ENCODE data around the gene MTARC2.
"Not testable (repeated sequence)": the region's sequence is repeated elsewhere in the genome, so short reads cannot be mapped to it uniquely, and the experiment has no call there.

The MTARC2 gene

GRCh38 chr1:220732621-220733020 is 15.5 kb upstream of the MTARC2 start:
- DNase-seq (ENCODE audit: low spot score), result no peak

- DNase-seq (ENCODE audit: low spot score), result peak; percentile 88
These were observed 15.0 kb upstream of the MTARC2 start for GRCh38 chr1:220733086-220733601.

- no peak for DNase-seq (ENCODE audit: low spot score)
These were observed 13.4 kb upstream of the MTARC2 start for GRCh38 chr1:220734571-220735326.

- DNase-seq (ENCODE audit: low spot score), result not testable (repeated sequence)
These were observed 11.8 kb upstream of the MTARC2 start for GRCh38 chr1:220736283-220736682.

- no peak for DNase-seq (ENCODE audit: low spot score)
These were observed 6.8 kb upstream of the MTARC2 start for GRCh38 chr1:220741349-220741748.

- DNase-seq (ENCODE audit: low spot score), result no peak
These were observed 6.3 kb upstream of the MTARC2 start for GRCh38 chr1:220741825-220742224.

- DNase-seq (ENCODE audit: low spot score), result no peak
These were observed 5.6 kb upstream of the MTARC2 start for GRCh38 chr1:220742520-220742919.

- DNase-seq (ENCODE audit: low spot score), result no peak
These were observed 1.3 kb upstream of the MTARC2 start for GRCh38 chr1:220746851-220747250.

- no peak for DNase-seq (ENCODE audit: low spot score)
These were observed 559 bp upstream of the MTARC2 start for GRCh38 chr1:220747437-220748088.

GRCh38 chr1:220748936-220749335 is 814 bp downstream of the MTARC2 start:
- DNase-seq (ENCODE audit: low spot score), result no peak

GRCh38 chr1:220750131-220750515 is 2.0 kb downstream of the MTARC2 start:
- no peak for DNase-seq (ENCODE audit: low spot score)

- no peak for DNase-seq (ENCODE audit: low spot score)
These were observed 3.0 kb downstream of the MTARC2 start for GRCh38 chr1:220751111-220751510.

GRCh38 chr1:220754212-220754917 is 6.2 kb downstream of the MTARC2 start:
- no peak for DNase-seq (ENCODE audit: low spot score)

- no peak for DNase-seq (ENCODE audit: low spot score)
These were observed 6.8 kb downstream of the MTARC2 start for GRCh38 chr1:220754918-220755295.

GRCh38 chr1:220755309-220755708 is 7.2 kb downstream of the MTARC2 start:
- no peak for DNase-seq (ENCODE audit: low spot score)

GRCh38 chr1:220757441-220757840 is 9.3 kb downstream of the MTARC2 start:
- DNase-seq (ENCODE audit: low spot score), result no peak

- DNase-seq (ENCODE audit: low spot score), result no peak
These were observed 11.0 kb downstream of the MTARC2 start for GRCh38 chr1:220759147-220759546.

- no peak for DNase-seq (ENCODE audit: low spot score)
These were observed 13.7 kb downstream of the MTARC2 start for GRCh38 chr1:220761688-220762427.

GRCh38 chr1:220764757-220765156 is 16.6 kb downstream of the MTARC2 start:
- DNase-seq (ENCODE audit: low spot score), result no peak

GRCh38 chr1:220767312-220768125 is 19.4 kb downstream of the MTARC2 start:
- no peak for DNase-seq (ENCODE audit: low spot score)

GRCh38 chr1:220768126-220768601 is 20.0 kb downstream of the MTARC2 start:
- DNase-seq (ENCODE audit: low spot score), result no peak
